ENCODE results near the gene ASCC2. TPM values are rescaled to one million over a fixed set of nuclear protein-coding genes. Genes with fewer than 3 reads are reported as not detected.

Gene ASCC2
- total and polyA plus RNA-seq, 12 donors: 26.6 to 87.0 (median 33.5) TPM

GRCh38 chr22:29784451-29785361 is 53.4 kb downstream of the ASCC2 start:
- peak; percentile 39 to 42 for DNase-seq
- Histone ChIP-seq H3K9me3 (no peaks in the 10 kb centered on the region), H3K27ac (peak overlapping the region in 7 of 10 donors; percentile 10 to 67 (median 39)), H3K27me3 (no peaks in the 10 kb centered on the region), H3K4me1 (peaks cover 5 to 47% (median 35%) of the 10 kb centered on the region in 9 donors), H3K4me3 (no peak overlapping the region), H3K36me3 (peaks cover 0 to 33% (median 15%) of the 10 kb centered on the region in 9 donors)
- intact Hi-C loops (cut with DNase I): no loop called here
- no peak for TF ChIP-seq CTCF (IDR thresholded peaks at IDR 0.05)
- ATAC-seq: peak in 4 of 8 donors; percentile 22 to 32 (median 24)
- WGBS, 2 donors: 38 to 60% methylated on average over 9 of the region's 9 CpGs

GRCh38 chr22:29782061-29782845 is 55.8 kb downstream of the ASCC2 start:
- Histone ChIP-seq H3K4me3 (no peak overlapping the region), H3K9me3 (no peaks in the 10 kb centered on the region), H3K27ac (peak overlapping the region; percentile 21 to 84 (median 78)), H3K27me3 (no peaks in the 10 kb centered on the region), H3K36me3 (peaks cover 0 to 9% (median 0%) of the 10 kb centered on the region in 9 donors), H3K4me1 (peaks cover 10 to 56% (median 41%) of the 10 kb centered on the region in 9 donors)
- ATAC-seq: peak; percentile 70 to 90 (median 83)
- 60 to 64% methylated on average over 7 of the region's 7 CpGs for WGBS, 2 donors
- DNase-seq: peak; percentile 64 to 74
- intact Hi-C loops (cut with DNase I): no loop called here
- no peak for TF ChIP-seq CTCF (IDR thresholded peaks at IDR 0.05)

GRCh38 chr22:29780748-29781676 is 57.1 kb downstream of the ASCC2 start:
- intact Hi-C loops (cut with DNase I): loop anchor here in 1 of 10 donors (2.0 kb wide), 1 partner anchor 18 kb away; no protein-coding TSS in a partner anchor
- Histone ChIP-seq H3K36me3 (no peaks in the 10 kb centered on the region), H3K27ac (peak overlapping the region; percentile 21 to 84 (median 78)), H3K27me3 (no peaks in the 10 kb centered on the region), H3K9me3 (no peaks in the 10 kb centered on the region), H3K4me3 (no peak overlapping the region), H3K4me1 (peaks cover 10 to 56% (median 41%) of the 10 kb centered on the region in 9 donors)
- ATAC-seq: peak in 6 of 8 donors; percentile 16 to 46 (median 26)
- no peak for TF ChIP-seq CTCF (IDR thresholded peaks at IDR 0.05)
- no peak for DNase-seq
- WGBS, 2 donors: 29 to 32% methylated on average over 8 of the region's 8 CpGs

Data from heart right ventricle (tissue), 16 donors.